ENCODE data around the gene RTN4IP1. TPM values are rescaled to one million over a fixed set of nuclear protein-coding genes. Genes with fewer than 3 reads are reported as not detected.

RTN4IP1 gene
- total and polyA plus RNA-seq, 4 donors, result 7.2 to 9.6 (median 7.8) TPM

Small RNA genes within 50 kb of the gene (small RNA-seq; reads per million reads assigned to genes)
- not detected for gene RNU6-527P (ENCODE audit: low replicate concordance)

Other genes starting within 250 kb of the RTN4IP1 start
- gene QRSL1, start 80 bp upstream of the RTN4IP1 start, total RNA-seq, result 10 to 100 TPM; 17.9 to 18.1 TPM
- 10 to 100 TPM; 13.4 to 14.7 TPM for gene QRSL1, start 80 bp upstream of the RTN4IP1 start, polyA plus RNA-seq (ENCODE audit: insufficient read length in 2 of 2)